ENCODE measurements around the gene WWOX. TPM values are rescaled to one million over a fixed set of nuclear protein-coding genes. Genes with fewer than 3 reads are reported as not detected.
A peak's percentile ranks its signal among the peaks of the same experiment; 100 is the strongest.

The WWOX gene
- total RNA-seq, 1 donor from 2014 or later = 13.1 TPM

GRCh38 chr16:78209951-78210661, 110.7 kb downstream of the WWOX start:
- DNase-seq (ENCODE audit: missing footprints) (no peak), ATAC-seq (no peak)
- intact Hi-C loops (cut with DNase I) = no loop called here

GRCh38 chr16:78211020-78211599, 111.7 kb downstream of the WWOX start:
- intact Hi-C loops (cut with DNase I) = no loop called here
- DNase-seq (ENCODE audit: missing footprints) (no peak), ATAC-seq (no peak)

GRCh38 chr16:78211946-78212345, 112.5 kb downstream of the WWOX start:
- intact Hi-C loops (cut with DNase I) = no loop called here
- ATAC-seq = no peak

GRCh38 chr16:78212674-78213073, 113.2 kb downstream of the WWOX start:
- DNase-seq (ENCODE audit: missing footprints) (no peak), ATAC-seq (no peak)
- intact Hi-C loops (cut with DNase I) = no loop called here

More at GRCh38 chr16:78211946-78212345, 112.5 kb downstream of the WWOX start:
- DNase-seq (ENCODE audit: missing footprints) = no peak

GRCh38 chr16:78213751-78214150, 114.3 kb downstream of the WWOX start:
- DNase-seq (ENCODE audit: missing footprints) = no peak
- ATAC-seq = no peak
- intact Hi-C loops (cut with DNase I) = no loop called here

- intact Hi-C loops (cut with DNase I) = no loop called here
- ATAC-seq = no peak
- no peak for DNase-seq (ENCODE audit: missing footprints)
These were observed 115.8 kb downstream of the WWOX start for GRCh38 chr16:78215222-78215621.

GRCh38 chr16:78216166-78216745, 116.8 kb downstream of the WWOX start:
- no peak for ATAC-seq
- DNase-seq (ENCODE audit: missing footprints) = no peak
- intact Hi-C loops (cut with DNase I) = no loop called here

- no peak for ATAC-seq
These were observed 117.8 kb downstream of the WWOX start for GRCh38 chr16:78217276-78217675.

GRCh38 chr16:78218279-78218678, 118.8 kb downstream of the WWOX start:
- DNase-seq (ENCODE audit: missing footprints) (no peak), ATAC-seq (no peak)
- intact Hi-C loops (cut with DNase I) = no loop called here

More at GRCh38 chr16:78217276-78217675, 117.8 kb downstream of the WWOX start:
- intact Hi-C loops (cut with DNase I) = no loop called here
- no peak for DNase-seq (ENCODE audit: missing footprints)

- no peak for DNase-seq (ENCODE audit: missing footprints)
- ATAC-seq = no peak
- intact Hi-C loops (cut with DNase I) = no loop called here
These were observed 119.6 kb downstream of the WWOX start for GRCh38 chr16:78218856-78219651.

- no peak for ATAC-seq
- intact Hi-C loops (cut with DNase I) = loop anchor here (5.0 kb wide), 1 partner anchor 1392 kb away; no protein-coding TSS in a partner anchor
- no peak for DNase-seq (ENCODE audit: missing footprints)
These were observed 121.1 kb downstream of the WWOX start for GRCh38 chr16:78220571-78220970.

GRCh38 chr16:78221892-78222291, 122.4 kb downstream of the WWOX start:
- no peak for ATAC-seq
- intact Hi-C loops (cut with DNase I) = loop anchor here (5.0 kb wide), 1 partner anchor 1390 kb away; no protein-coding TSS in a partner anchor
- DNase-seq (ENCODE audit: missing footprints) = no peak

GRCh38 chr16:78224342-78224741, 124.9 kb downstream of the WWOX start:
- no peak for DNase-seq (ENCODE audit: missing footprints)
- ATAC-seq = no peak
- intact Hi-C loops (cut with DNase I) = loop anchor here (5.0 kb wide), 1 partner anchor 1388 kb away; no protein-coding TSS in a partner anchor

GRCh38 chr16:78225919-78226318, 126.5 kb downstream of the WWOX start:
- no peak for DNase-seq (ENCODE audit: missing footprints)
- intact Hi-C loops (cut with DNase I) = no loop called here
- ATAC-seq = no peak

- intact Hi-C loops (cut with DNase I) = no loop called here
- no peak for ATAC-seq
- no peak for DNase-seq (ENCODE audit: missing footprints)
These were observed 128.4 kb downstream of the WWOX start for GRCh38 chr16:78227855-78228254.

GRCh38 chr16:78228704-78229103, 129.2 kb downstream of the WWOX start:
- intact Hi-C loops (cut with DNase I) = no loop called here
- DNase-seq (ENCODE audit: missing footprints) (no peak), ATAC-seq (no peak)

GRCh38 chr16:78230832-78231231, 131.4 kb downstream of the WWOX start:
- intact Hi-C loops (cut with DNase I) = loop anchor here (10.0 kb wide), 1 partner anchor 204 kb away; no protein-coding TSS in a partner anchor
- ATAC-seq (no peak), DNase-seq (ENCODE audit: missing footprints) (no peak)

GRCh38 chr16:78235168-78235800, 135.8 kb downstream of the WWOX start:
- ATAC-seq (peak; percentile 47), DNase-seq (ENCODE audit: missing footprints) (no peak)
- intact Hi-C loops (cut with DNase I) = loop anchor here (2.0 to 10.0 kb wide), 2 partner anchors 112 to 200 kb away; no protein-coding TSS in a partner anchor

GRCh38 chr16:78235876-78236275, 136.4 kb downstream of the WWOX start:
- intact Hi-C loops (cut with DNase I) = loop anchor here (2.0 to 10.0 kb wide), 2 partner anchors 113 to 199 kb away; no protein-coding TSS in a partner anchor
- no peak for ATAC-seq
- no peak for DNase-seq (ENCODE audit: missing footprints)

All from Right ventricle myocardium inferior (tissue), 1 donor.